Rectal smooth muscle tissue (tissue), 1 donor: Measurements from ENCODE around the gene ZBTB17.

Experiments used
- H3K27ac ChIP-seq: one replicate; pipeline ENCODE4 v1.7.0; 2013; ENCODE audit warnings: low read depth, low read length, inconsistent platforms
- H3K27me3 ChIP-seq: one replicate; pipeline ENCODE4 v1.7.0; 2013; ENCODE audit warnings: low read length; ENCODE audit not compliant: control insufficient read depth, insufficient read depth
- H3K36me3 ChIP-seq: one replicate; pipeline ENCODE4 v1.7.0; 2013; ENCODE audit warnings: low read length; ENCODE audit not compliant: control insufficient read depth, insufficient read depth
- H3K4me1 ChIP-seq: one replicate; pipeline ENCODE4 v1.7.0; 2013; ENCODE audit warnings: low read length; ENCODE audit not compliant: control insufficient read depth, insufficient read depth
- H3K4me3 ChIP-seq: one replicate; pipeline ENCODE4 v1.7.0; 2013; ENCODE audit warnings: low read length
- H3K9ac ChIP-seq: one replicate; pipeline ENCODE4 v1.7.0; 2013; ENCODE audit warnings: low read length

ZBTB17 gene

DNA sequence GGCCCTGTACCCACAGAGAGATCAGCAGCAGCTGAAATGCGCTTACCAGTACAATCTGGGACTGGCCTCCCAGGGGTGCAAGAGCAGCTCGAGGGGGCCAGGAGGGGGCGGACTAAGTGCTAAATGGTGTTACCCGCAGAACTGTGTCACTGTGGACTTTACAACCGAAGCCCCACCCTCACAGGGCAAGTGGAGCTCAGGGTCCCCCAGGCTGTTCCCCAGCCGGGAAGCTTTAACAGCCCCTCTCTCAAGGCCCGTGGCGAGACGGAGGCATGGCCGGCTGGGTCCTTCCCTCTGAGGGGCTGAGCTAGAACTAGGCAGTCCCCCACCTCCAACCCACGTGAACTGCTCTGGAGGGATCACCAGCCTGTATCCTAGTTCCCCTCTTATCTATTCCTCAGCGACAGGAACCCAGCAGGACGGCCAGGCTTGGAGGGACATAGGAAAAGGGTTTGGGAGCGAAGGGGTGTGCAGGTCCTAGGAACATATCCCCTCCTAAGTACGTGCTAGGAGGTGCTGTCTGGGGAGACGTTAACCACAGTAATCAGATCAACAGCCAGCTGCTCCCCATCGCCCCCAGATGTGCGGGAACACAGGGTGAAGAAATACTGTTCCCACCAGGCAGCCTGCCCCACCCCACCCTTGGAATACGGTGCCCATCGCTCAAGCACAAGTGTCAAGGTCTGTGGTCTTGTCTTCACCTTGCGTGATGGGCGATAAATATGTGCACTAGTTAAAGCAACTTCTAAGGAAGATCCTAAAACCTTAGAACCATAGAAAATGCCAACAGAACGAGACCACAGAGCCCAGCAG, 24.4 kb downstream of the ZBTB17 start:
- H3K9ac ChIP-seq, result no peak overlapping the region
- no peak overlapping the region for H3K27ac ChIP-seq
- peaks cover 11% of the 10 kb centered on the region for H3K36me3 ChIP-seq
- H3K4me3 ChIP-seq, result no peak overlapping the region
- H3K4me1 ChIP-seq, result peaks cover 35% of the 10 kb centered on the region
- H3K27me3 ChIP-seq, result no peaks in the 10 kb centered on the region

DNA sequence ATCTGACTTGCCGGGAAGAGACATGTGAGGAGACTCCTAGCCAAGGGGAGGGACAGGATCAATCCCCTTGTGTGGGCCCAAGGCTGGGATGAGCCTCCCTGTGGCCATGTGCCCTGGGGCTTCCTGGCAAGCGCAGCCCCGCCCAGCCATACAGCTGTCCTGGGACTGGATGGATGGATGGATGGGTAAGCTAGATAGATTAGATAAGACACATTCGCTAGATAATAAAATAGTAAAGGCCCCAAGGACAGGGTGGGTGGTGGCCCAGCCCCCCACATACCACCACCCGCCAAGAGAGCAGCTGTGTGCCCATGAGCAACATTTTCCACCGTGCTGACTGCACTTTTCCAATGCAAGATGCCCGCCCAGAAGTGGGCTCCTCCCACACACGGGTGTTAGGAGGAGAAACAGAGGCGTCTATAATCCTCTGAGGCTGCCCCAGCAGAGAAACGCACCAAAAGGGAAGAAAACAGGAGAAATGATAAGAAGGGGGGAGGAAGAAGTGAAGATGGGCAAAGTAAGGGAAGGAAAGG, 25.1 kb downstream of the ZBTB17 start:
- Histone ChIP-seq H3K9ac (no peak overlapping the region), H3K36me3 (peaks cover 18% of the 10 kb centered on the region), H3K27me3 (no peaks in the 10 kb centered on the region), H3K27ac (peak overlapping the region; percentile 95), H3K4me3 (no peak overlapping the region), H3K4me1 (peaks cover 35% of the 10 kb centered on the region)

DNA sequence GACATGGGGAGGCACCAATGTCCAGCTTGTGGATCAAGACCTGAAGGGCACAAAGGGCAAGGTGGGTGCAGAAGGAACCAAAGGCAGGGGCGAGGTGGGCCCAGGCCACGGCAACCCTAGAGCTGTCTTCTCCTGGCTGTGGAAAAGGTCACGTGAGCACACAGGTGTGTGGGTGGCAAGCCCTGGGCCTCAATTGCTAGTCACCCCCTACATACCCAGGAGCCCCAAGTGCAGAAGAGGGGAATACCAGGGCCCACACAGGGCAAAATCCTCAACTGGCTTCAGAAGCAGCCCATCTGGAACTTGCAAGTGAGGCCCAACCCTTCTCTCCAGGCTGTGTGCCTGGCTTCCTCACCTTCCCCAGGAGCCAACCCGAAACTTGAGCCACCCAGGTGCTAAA, 25.6 kb downstream of the ZBTB17 start:
- Histone ChIP-seq H3K4me3 (peak overlapping the region; percentile 58), H3K4me1 (peaks cover 35% of the 10 kb centered on the region), H3K27me3 (no peaks in the 10 kb centered on the region), H3K9ac (peak overlapping the region; percentile 57), H3K27ac (peak overlapping the region; percentile 95), H3K36me3 (peaks cover 20% of the 10 kb centered on the region)

DNA sequence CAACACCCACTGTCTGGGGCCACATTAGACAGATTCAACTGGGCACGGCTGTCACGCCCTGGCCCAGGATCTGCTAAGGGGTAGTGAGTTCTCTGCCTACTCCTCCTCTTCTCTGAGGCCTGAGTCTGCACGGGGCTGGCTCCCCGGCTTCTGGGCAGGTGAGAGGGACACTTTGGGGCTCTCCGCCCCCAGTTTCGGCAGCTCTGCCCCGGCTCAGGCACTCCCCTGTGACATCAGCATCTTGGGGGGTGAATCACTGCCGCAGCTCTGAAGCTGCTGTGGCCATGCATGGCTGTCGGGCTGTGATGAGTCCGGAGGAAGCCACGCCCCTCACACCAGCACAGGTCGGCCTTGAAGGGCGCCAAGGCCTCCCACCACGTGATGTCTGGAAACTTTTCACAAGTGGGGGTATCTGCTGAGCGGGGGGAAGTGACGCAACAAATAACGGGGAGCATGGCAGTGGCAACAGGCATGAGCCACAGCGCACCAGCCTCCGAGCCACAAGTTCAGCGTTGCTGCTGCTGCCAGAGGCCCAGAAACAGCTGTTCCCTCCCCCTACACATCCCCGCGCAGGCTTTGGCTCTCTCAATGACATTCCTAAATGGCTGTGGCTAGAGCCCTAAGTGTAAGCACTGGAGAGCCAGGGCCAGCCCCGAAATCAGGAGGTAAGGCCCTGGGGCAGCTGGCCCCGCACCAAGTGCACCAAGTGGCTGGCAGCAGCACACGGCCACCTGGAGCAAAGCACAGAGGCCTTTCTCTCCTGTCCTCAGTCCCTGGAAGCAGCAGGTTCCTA, 26.3 kb downstream of the ZBTB17 start:
- Histone ChIP-seq H3K36me3 (peaks cover 27% of the 10 kb centered on the region), H3K4me3 (peak overlapping the region; percentile 58), H3K4me1 (peaks cover 35% of the 10 kb centered on the region), H3K9ac (peak overlapping the region; percentile 57), H3K27ac (peak overlapping the region; percentile 95), H3K27me3 (no peaks in the 10 kb centered on the region)

DNA sequence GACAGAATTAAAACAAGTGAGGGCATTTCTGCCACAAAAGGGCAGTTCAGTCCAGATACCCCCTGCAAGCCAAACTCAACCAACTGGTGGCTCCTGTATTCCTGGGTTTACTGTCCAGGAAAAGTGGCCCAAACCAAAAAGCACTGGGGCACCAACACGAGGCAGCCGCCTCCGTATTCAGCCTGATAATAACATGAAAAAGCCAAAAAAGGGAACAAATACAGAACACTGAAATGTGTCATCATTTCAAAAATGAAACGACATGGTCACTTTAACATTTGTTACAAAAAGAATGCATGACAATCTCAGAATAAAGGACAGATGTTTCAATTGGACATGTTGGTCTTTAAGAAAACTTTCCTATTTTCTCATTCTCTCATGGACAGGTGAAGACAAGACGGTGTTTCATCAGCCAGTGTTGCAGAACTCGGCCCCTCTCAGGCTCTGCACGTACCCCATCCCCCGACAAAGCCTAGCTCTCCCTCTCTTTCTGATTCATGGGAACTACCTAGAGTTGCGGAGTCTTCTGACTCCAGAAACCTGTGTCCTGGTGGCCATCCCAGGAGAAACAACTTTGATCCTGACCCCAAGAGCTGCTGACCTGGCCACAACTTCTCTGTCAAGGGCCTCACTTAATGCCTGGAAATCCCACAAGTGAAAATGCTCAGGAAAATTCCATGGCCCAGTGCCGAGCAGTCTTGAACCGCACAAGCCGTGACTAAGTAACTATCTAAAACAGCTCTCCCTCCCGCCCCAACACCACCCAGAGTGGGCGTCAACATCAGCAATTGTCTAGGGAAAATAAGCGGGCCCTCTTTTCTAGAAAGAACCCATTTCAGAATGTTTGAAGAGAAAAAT, 27.1 kb downstream of the ZBTB17 start:
- Histone ChIP-seq H3K36me3 (peaks cover 34% of the 10 kb centered on the region), H3K27ac (peak overlapping the region; percentile 95), H3K9ac (no peak overlapping the region), H3K4me3 (peak overlapping the region; percentile 58), H3K4me1 (peaks cover 31% of the 10 kb centered on the region), H3K27me3 (no peaks in the 10 kb centered on the region)

DNA sequence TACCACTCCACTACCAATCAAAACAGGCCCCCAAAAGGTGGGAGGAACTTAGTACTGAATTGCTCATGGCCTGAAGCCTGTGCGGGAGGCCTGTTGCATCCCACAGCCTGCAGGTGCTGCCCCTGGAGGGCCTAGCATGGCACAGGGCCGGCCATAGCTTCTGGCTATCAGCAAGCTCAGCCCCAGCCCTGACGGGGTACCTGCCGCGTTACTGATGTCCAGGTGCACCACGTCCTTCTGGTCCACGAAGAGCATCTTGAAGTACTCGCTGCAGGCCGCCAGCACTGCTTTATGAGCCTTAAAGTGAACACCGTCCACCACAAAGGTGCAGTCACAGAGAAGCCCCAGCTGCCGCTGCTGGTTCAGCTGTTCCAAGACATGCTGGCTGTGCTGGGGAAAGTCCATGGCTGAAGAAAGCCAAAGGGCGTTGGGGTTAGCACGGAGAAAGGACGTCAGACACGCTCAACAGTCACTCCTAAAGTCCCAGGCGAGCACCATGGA, 27.8 kb downstream of the ZBTB17 start:
- Histone ChIP-seq H3K27ac (peak overlapping the region; percentile 95), H3K4me1 (peaks cover 27% of the 10 kb centered on the region), H3K27me3 (no peaks in the 10 kb centered on the region), H3K4me3 (no peak overlapping the region), H3K36me3 (peaks cover 41% of the 10 kb centered on the region), H3K9ac (no peak overlapping the region)

DNA sequence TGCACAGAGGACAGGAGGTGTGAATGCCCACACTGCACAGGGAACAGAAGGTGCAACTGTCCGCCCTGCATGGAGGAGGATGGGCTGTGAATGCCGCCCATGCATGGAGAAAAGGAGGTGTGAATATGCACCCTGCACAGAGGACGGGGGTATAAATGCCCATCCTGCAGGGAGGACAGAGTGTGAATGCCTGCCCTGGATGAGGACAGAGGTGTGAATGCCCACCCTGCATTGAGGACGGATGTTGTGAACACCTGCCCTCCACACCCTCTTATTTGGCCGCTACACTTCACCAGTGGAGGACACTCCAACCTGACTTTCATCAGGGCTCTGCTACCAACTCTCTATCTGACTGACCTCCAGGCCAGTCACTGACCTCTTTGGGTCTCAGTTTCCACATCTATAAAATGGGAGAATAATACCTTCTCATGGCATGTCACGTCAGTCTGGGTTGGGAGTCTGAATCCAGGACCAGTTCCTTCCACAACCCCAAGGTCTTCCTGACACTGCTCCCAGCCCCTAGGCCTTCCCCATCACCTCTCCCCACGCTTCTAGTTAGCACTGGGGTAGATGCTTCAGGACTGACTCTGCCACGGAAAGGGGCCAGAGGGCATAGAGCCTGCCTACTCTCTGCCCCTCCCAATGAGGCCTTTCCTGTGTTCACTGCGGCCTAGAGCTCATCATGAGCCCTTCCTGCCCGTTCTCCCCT, 28.4 kb downstream of the ZBTB17 start:
- Histone ChIP-seq H3K4me3 (no peak overlapping the region), H3K27ac (no peak overlapping the region), H3K9ac (no peak overlapping the region), H3K27me3 (no peaks in the 10 kb centered on the region), H3K4me1 (peaks cover 27% of the 10 kb centered on the region), H3K36me3 (peaks cover 46% of the 10 kb centered on the region)

DNA sequence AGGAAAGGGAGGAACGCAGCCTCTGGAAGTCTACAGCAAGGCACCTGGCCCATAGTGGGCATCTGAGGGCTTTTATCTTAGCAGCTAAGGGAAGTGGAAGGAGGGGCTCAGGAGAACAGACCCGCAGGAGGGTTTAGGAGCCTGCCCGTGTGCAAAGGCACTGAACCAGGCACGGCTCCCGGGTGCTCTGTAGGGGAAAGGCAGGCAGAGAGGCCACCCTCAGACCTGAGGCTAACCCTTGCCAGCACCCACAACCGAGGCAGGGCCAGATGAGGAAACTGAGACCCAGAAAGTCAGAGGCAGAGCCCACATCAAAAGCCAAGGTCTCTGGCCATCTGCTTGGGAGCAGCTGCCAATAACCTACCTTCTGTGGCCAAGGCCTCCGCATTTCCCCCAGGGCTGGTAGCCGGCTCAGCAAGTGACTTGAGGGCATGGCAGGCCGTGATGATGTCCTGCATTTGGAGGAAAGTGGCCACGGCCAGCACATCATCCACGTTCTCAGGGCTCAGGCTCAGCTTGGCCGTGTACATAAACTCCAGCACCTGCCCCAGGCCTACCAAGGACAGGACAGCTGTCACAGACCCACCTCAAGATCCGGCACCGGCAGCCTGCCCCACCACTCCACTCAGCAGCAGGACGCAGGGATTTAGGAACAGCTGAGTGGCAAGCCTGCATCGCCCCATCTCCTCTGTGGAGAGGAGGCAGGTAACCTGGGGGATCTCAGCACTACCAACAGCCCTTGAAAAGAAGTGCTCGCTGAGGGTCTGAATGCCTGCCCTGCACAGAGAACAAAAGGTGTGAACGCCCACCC, 29.1 kb downstream of the ZBTB17 start:
- Histone ChIP-seq H3K9ac (no peak overlapping the region), H3K4me3 (no peak overlapping the region), H3K27ac (no peak overlapping the region), H3K27me3 (no peaks in the 10 kb centered on the region), H3K4me1 (peaks cover 27% of the 10 kb centered on the region), H3K36me3 (peaks cover 52% of the 10 kb centered on the region)

DNA sequence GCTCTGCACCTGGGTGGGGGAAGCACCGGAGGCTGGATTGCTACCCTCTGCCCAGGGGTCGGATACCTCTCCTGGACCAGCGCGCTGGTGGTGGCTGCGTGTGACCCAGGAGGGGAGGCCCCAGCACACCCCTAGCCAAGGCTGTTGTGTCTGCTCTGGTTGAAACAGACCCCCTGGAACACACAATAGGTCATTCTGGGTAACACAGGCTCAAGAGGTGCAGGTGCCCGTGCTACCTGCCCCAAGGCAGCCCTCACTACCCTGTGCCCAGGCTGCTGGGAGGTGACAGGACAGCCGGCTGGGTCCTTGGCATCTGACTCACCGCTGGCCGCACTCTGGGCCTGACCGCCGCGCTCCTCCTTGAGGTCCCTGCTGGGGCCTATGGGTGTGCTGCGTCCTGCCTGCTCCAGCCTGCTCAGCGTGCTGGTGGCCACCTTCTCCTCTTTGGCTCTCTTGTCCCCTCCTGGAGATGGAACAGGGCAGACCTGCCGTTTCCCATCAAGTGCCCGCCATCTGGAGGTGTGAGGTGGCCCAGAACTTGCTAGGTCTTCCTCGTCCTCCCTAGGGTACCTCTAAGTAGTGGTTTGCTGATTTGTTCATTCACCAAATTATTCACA, 30.0 kb downstream of the ZBTB17 start:
- Histone ChIP-seq H3K36me3 (peaks cover 57% of the 10 kb centered on the region), H3K27ac (no peak overlapping the region)

DNA sequence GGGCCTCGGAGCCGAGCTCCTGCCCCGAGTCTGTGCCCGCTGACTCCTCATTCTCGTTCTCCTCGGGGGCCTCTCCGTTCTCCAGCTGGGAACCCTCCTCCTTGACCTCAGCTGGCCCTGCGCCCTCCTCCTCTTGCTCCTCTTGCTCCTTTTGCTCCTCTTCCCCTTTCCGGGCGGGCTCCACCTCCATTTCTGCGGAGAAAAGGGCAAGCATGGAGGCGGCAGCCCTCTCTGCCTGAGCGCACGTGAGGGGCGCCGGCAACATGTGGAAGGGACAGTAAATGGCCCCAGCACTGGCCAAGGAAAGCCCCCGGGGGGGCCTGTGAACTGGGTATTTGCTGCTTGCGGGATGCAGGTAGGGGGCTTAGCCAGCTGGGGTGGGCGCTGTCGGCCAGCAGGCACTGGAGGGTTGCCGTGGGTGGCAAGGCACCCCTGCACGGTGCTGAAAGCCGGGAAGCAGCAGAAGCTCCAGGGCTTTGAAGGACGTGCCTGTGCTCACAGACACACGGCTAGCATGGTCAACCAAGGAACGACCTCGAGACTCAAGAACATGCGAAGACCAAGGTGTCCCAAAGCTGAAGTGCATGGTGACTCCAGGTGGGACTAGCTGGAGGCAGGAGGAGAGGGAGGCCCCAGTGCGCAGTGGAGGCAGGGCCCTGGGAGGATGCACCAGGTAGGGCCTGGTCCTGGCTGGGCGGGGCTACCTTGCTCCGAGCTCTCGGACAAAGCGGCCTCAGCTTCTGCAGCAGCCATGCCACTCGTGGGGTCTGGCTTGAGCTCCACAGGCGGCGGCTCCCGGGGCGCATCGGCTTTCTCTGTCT, 30.7 kb downstream of the ZBTB17 start:
- H3K27me3 ChIP-seq, result no peaks in the 10 kb centered on the region
- H3K4me1 ChIP-seq, result peaks cover 16% of the 10 kb centered on the region
- H3K36me3 ChIP-seq, result peaks cover 64% of the 10 kb centered on the region
- no peak overlapping the region for H3K4me3 ChIP-seq
- no peak overlapping the region for H3K9ac ChIP-seq
- no peak overlapping the region for H3K27ac ChIP-seq

More for the DNA sequence above, 30.0 kb downstream of the ZBTB17 start:
- peaks cover 22% of the 10 kb centered on the region for H3K4me1 ChIP-seq
- no peak overlapping the region for H3K4me3 ChIP-seq
- no peak overlapping the region for H3K9ac ChIP-seq
- H3K27me3 ChIP-seq, result no peaks in the 10 kb centered on the region
